ENCODE data around the gene NR2C1. TPM values are rescaled to one million over a fixed set of nuclear protein-coding genes. Genes with fewer than 3 reads are reported as not detected.

NR2C1 gene
- 106 and 116 TPM in 2 replicates for total RNA-seq (2013; cell fraction: nucleolus; rRNA removed)
- 31.7 and 34.2 TPM in 2 replicates for total RNA-seq (2014; rRNA removed)
- total RNA-seq (2014; rRNA removed; fragmentation: Illumina TruSeq; extraction: Trizol), result 33.9 and 37.0 TPM in 2 replicates
- total RNA-seq (2021), result 26.1 and 29.5 TPM in 2 replicates
- 20.6 TPM for polyA plus RNA-seq (2011; ENCODE audit: low read depth)
- polyA plus RNA-seq (2011; rRNA removed), result 38.1 and 44.0 TPM in 2 replicates
- polyA plus RNA-seq (2011; cell fraction: cytosol; rRNA removed), result 11.0 and 11.3 TPM in 2 replicates
- polyA plus RNA-seq (2011; cell fraction: nucleus; rRNA removed), result 81.2 and 101 TPM in 2 replicates
- polyA plus RNA-seq (2012), result 19.7 and 21.4 TPM in 2 replicates
- 35.1 and 54.3 TPM in 2 replicates for polyA plus RNA-seq (2014; fragmentation: Illumina TruSeq; extraction: Trizol)
- 10 to 100 TPM in 1 of 2 experiments, 1 to 10 TPM in 1; 8.8 to 19.4 TPM for polyA plus RNA-seq (2014; fragmentation: Nextera tagmentation; extraction: Ambion mirVana)
- polyA plus RNA-seq (2014; rRNA removed), result 29.6 and 30.8 TPM in 2 replicates
- polyA plus RNA-seq (2016; fragmentation: Nextera tagmentation; extraction: Ambion mirVana), result 10 to 100 TPM; 29.1 to 35.3 TPM
- 15.4 and 16.9 TPM in 2 replicates for polyA minus RNA-seq (2011; rRNA and poly(A)+ RNA removed)
- polyA minus RNA-seq (2011; cell fraction: cytosol; rRNA and poly(A)+ RNA removed), result 9.6 and 14.9 TPM in 2 replicates
- polyA minus RNA-seq (2011; cell fraction: nucleus; rRNA and poly(A)+ RNA removed), result 27.0 and 35.7 TPM in 2 replicates
- Bru-seq, nascent RNA, result percentile 71 among the genes with signal in this experiment
- BruChase-seq, experiment 1, labeled RNA remaining after a 6-hour chase, result percentile 77 among the genes with signal in this experiment
- percentile 80 among the genes with signal in this experiment for BruChase-seq, experiment 2, labeled RNA remaining after a 2-hour chase
- long read RNA-seq, experiment 1, full-length matches to known transcripts, result 2 of 5 reads
- long read RNA-seq, experiment 1, partial matches to known transcripts, result 2 of 5 reads
- long read RNA-seq, experiment 1, other reads (novel, unspliced or antisense), result 1 of 5 reads
- long read RNA-seq, experiment 2, full-length matches to known transcripts, result 21 of 73 reads
- long read RNA-seq, experiment 2, partial matches to known transcripts, result 12 of 73 reads
- long read RNA-seq, experiment 2, other reads (novel, unspliced or antisense), result 40 of 73 reads

- Histone ChIP-seq H3K9ac (ENCODE audit: control insufficient read depth, insufficient read depth, low read length) (peak within 1 kb of the TSS; percentile 83), H2AFZ (ENCODE audit: control insufficient read depth, low read depth, low read length) (peak within 1 kb of the TSS; percentile 83), H3K79me2 (ENCODE audit: control insufficient read depth, insufficient read depth, low read length) (peaks cover 24% of the 10 kb centered on the region), H4K20me1 (ENCODE audit: control insufficient read depth, insufficient read depth) (no peaks in the 10 kb centered on the region), H3K4me2 (ENCODE audit: control insufficient read depth, insufficient read depth) (peak within 1 kb of the TSS; percentile 88), H3K27ac (ENCODE audit: control insufficient read depth, insufficient read depth) (peak within 1 kb of the TSS; percentile 72), H3K9me3 (replicated peaks; ENCODE audit: control insufficient read depth, insufficient read depth, low read length) (no peaks in the 10 kb centered on the region), H3K4me1 (ENCODE audit: control insufficient read depth, insufficient read depth, low read length) (0 out of 2 replicates have a peak, but pooled peaks cover 3% of the 10 kb centered on the region), H3K36me3 (ENCODE audit: control insufficient read depth in 2 of 2, insufficient read depth in 2 of 2, low read length in 1 of 2) (no peaks in the 10 kb centered on the region), H3K4me3 (peak within 1 kb of the TSS; percentile 88), H3K27me3 (replicated peaks in 1 of 2; ENCODE audit: control insufficient read depth in 2 of 2, insufficient read depth in 2 of 2, low read length in 1 of 2) (no peaks in the 10 kb centered on the region)
- WGBS (ENCODE audit: insufficient coverage, insufficient replicate concordance, low lambda C conversion rate, missing lambda C conversion rate), result under 1% methylated on average over 76 of the region's 99 CpGs
- RAD21 ChIA-PET (ENCODE audit: unreplicated experiment), result interaction anchor here (0.6 to 2.0 kb wide), 11 partner anchors 9 to 461 kb away, joined by 3 to 7 read pairs (median 4); partner anchors contain the start of genes FGD6, METAP2, NDUFA12 and VEZT
- CTCF ChIA-PET, result interaction anchor here (0.6 to 2.3 kb wide), 29 partner anchors 10 to 1460 kb away, joined by 3 to 13 read pairs (median 3); partner anchors contain the start of gene NDUFA12
- peak; percentile 98 for ATAC-seq
- SMC1A ChIA-PET (ENCODE audit: uncharacterized antibody, unreplicated experiment), result interaction anchor here (0.6 to 1.7 kb wide), 9 partner anchors 11 to 528 kb away, joined by 3 to 6 read pairs (median 3); no protein-coding TSS in a partner anchor
- POLR2A ChIA-PET, result interaction anchor here (0.6 to 1.5 kb wide), 4 partner anchors 13 to 256 kb away, joined by 3 to 4 read pairs (median 3); partner anchors contain the start of gene NDUFA12
- peak; percentile 63 for DNase-seq (ENCODE audit: low read depth, low spot score)
- in situ Hi-C loops (cut with MboI) (no loop called here), intact Hi-C loops (cut with micrococcal nuclease; ENCODE audit: unreplicated experiment) (loop anchor here (5.0 to 10.0 kb wide), 3 partner anchors 144 to 528 kb away; partner anchors contain the start of genes FGD6 and VEZT)
- BruUV-seq (replicated peaks), result TSS peak; percentile 80
- peak; percentile 87 for FAIRE-seq
- TF ChIP-seq CBX5 (IDR thresholded peaks at IDR 0.05; ENCODE audit: low read depth), result no peak; the same call in 1 of the 2 replicates
- TF ChIP-seq EGR1 (IDR thresholded peaks at IDR 0.05; ENCODE audit: borderline replicate concordance in 1 of 2, low read depth in 2 of 2, low read length in 2 of 2), result peak in 1 of 2 experiments; percentile 15; a peak in 1 of 3 replicates
- peak; percentile 68; the same call in 1 of the 2 replicates for TF ChIP-seq ZNF687 (IDR thresholded peaks at IDR 0.05)
- 0 out of 2 replicates have a peak, but pooled peaks have one; percentile 13 for TF ChIP-seq IRF3 (IDR thresholded peaks at IDR 0.05)
- TF ChIP-seq NFIC (IDR thresholded peaks at IDR 0.05; ENCODE audit: low read depth, low read length), result 0 out of 2 replicates have a peak, but pooled peaks have one; percentile 8
- TF ChIP-seq SREBF1 (IDR thresholded peaks at IDR 0.05; ENCODE audit: low read length), result peak; percentile 56
- TF ChIP-seq YY1 (IDR thresholded peaks at IDR 0.05; ENCODE audit: low read depth, low read length), result 0 out of 2 replicates have a peak, but pooled peaks have one; percentile 55
- peak; percentile 67; the same call in 1 of the 2 replicates for TF ChIP-seq CHD2 (IDR thresholded peaks at IDR 0.05; ENCODE audit: borderline replicate concordance, low read depth, low read length)
- TF ChIP-seq MLLT1 (IDR thresholded peaks at IDR 0.05), result peak; percentile 38
Observed at GRCh38 chr12:95072900-95073697, at the start of gene NR2C1. NR2C1 (minus strand) TSS chr12:95073618; CDS start chr12:95067384, 6,234 bp downstream.

All from GM12878 (cell line).